SK-N-SH (cell line): ENCODE results near the gene SIGLECL1. TPM values are rescaled to one million over a fixed set of nuclear protein-coding genes. Genes with fewer than 3 reads are reported as not detected.

ENCODE experiments used
- CTCF ChIA-PET: fragments of 300-600, 350-600 bp; formaldehyde crosslinking; extraction: SDS; loops from one replicate; lab custom pipeline; 2021; lab: Yijun Ruan, JAX
- POLR2A ChIA-PET: fragments of 350-600 bp; sonication (Branson Sonifier 250); formaldehyde crosslinking; extraction: SDS; loops from one replicate; lab custom pipeline; 2020; ENCODE audit warnings: antibody characterized with exemption, inconsistent platforms; lab: Yijun Ruan, JAX
- DNase-seq: peaks from one replicate; pipeline ENCODE4 v3.0.0; 2012
- H2AFZ ChIP-seq: fragments of 200-600 bp; sonication (generic); 2 replicates; pipeline ENCODE4 v1.8.1; 2016; ENCODE audit warnings: antibody characterized with exemption, mild to moderate bottlenecking, low read depth
- H3F3A ChIP-seq: fragments of 200-600 bp; sonication (generic); replicated peaks from 2 replicates; pipeline ENCODE3; 2016; ENCODE audit warnings: antibody characterized with exemption, mild to moderate bottlenecking; ENCODE audit not compliant: insufficient read depth
- H3K27ac ChIP-seq, 2 experiments: fragments of 200-500 bp in 1 of 2; fragments of 200-600 bp in 1 of 2; sonication (Bioruptor generic) in 1 of 2; sonication (generic), shearing (Covaris generic) in 1 of 2; 2 replicates each; pipeline versions ENCODE4 v1.5.1 to v1.6.1; 2014 to 2016; ENCODE audit warnings: low read depth in 2 of 2, inconsistent platforms in 1 of 2, low read length in 1 of 2, mild to moderate bottlenecking in 1 of 2, mixed read lengths in 1 of 2
- H3K27me3 ChIP-seq: fragments of 200-600 bp; sonication (generic), shearing (Covaris generic); 2 replicates; pipeline ENCODE4 v1.6.1; 2016; ENCODE audit warnings: mixed run types; ENCODE audit not compliant: insufficient read depth
- H3K36me3 ChIP-seq, 2 experiments: fragments of 200-500 bp in 1 of 2; fragments of 200-600 bp in 1 of 2; sonication (Bioruptor generic) in 1 of 2; sonication (generic) in 1 of 2; replicated peaks in 1 of 2; 2 replicates each; pipeline versions ENCODE3 to v1.5.1; 2014 to 2016; ENCODE audit warnings: low read length in 1 of 2, mild to moderate bottlenecking in 1 of 2; ENCODE audit not compliant: insufficient read depth in 2 of 2, control insufficient read depth in 1 of 2
- H3K4me1 ChIP-seq, 2 experiments: fragments of 200-500 bp in 1 of 2; fragments of 200-600 bp in 1 of 2; sonication (Bioruptor generic) in 1 of 2; sonication (generic), shearing (Covaris generic) in 1 of 2; 2 replicates each; pipeline versions ENCODE4 v1.5.1 to v1.6.1; 2014 to 2016; ENCODE audit warnings: low read depth in 1 of 2, low read length in 1 of 2, mixed run types in 1 of 2; ENCODE audit not compliant: insufficient read depth in 2 of 2, control insufficient read depth in 1 of 2
- H3K4me2 ChIP-seq: fragments of 200-600 bp; sonication (generic), shearing (Covaris generic); 2 replicates; pipeline ENCODE4 v1.6.1; 2017; ENCODE audit warnings: mixed run types
- H3K4me3 ChIP-seq, 2 experiments: fragments of 200-500 bp in 1 of 2; fragments of 200-600 bp in 1 of 2; sonication (Bioruptor generic) in 1 of 2; sonication (generic), shearing (Covaris generic) in 1 of 2; 2 replicates each; pipeline versions ENCODE4 v1.5.1 to v1.8.1; 2014 to 2016; ENCODE audit warnings: low read depth in 2 of 2, inconsistent platforms in 1 of 2, low read length in 1 of 2, mild to moderate bottlenecking in 1 of 2, mixed read lengths in 1 of 2, moderate library complexity in 1 of 2
- H3K79me2 ChIP-seq: fragments of 200-600 bp; sonication (generic); 2 replicates; pipeline ENCODE4 v1.8.1; 2017; ENCODE audit warnings: mild to moderate bottlenecking; ENCODE audit not compliant: insufficient read depth
- H3K9ac ChIP-seq: fragments of 200-600 bp; sonication (generic); 2 replicates; pipeline ENCODE4 v1.6.1; 2017; ENCODE audit warnings: mixed run types
- H3K9me2 ChIP-seq: fragments of 200-600 bp; sonication (generic); 2 replicates; pipeline ENCODE4 v1.6.1; 2017; ENCODE audit warnings: mixed run types
- H3K9me3 ChIP-seq: fragments of 200-600 bp; sonication (generic); 2 replicates; pipeline ENCODE4 v1.6.1; 2017; ENCODE audit warnings: mixed run types, mild to moderate bottlenecking, moderate library complexity
- H4K20me1 ChIP-seq: fragments of 200-600 bp; sonication (generic); 2 replicates; pipeline ENCODE4 v1.6.1; 2017; ENCODE audit warnings: mild to moderate bottlenecking, mixed run types; ENCODE audit not compliant: insufficient read depth
- CHD2 ChIP-seq: fragments of 150-350 bp; IDR thresholded peaks from 2 replicates; pipeline ENCODE4 v1.6.1; 2018; ENCODE audit warnings: low read length; ENCODE audit not compliant: partially characterized antibody
- ELF1 ChIP-seq: IDR thresholded peaks from 2 replicates; pipeline ENCODE4 v1.4.0; 2012
- EZH2phosphoT487 ChIP-seq: fragments of 200-600 bp; sonication (generic); IDR thresholded peaks from 2 replicates; pipeline ENCODE4 v1.6.1; 2017; ENCODE audit warnings: low read depth, mixed run types, mild to moderate bottlenecking, antibody characterized with exemption, moderate library complexity, borderline replicate concordance
- FOSL2 ChIP-seq: IDR thresholded peaks from 2 replicates; pipeline ENCODE4 v1.4.0; 2012; ENCODE audit warnings: low read depth, mild to moderate bottlenecking, moderate library complexity, borderline replicate concordance
- FOXJ3 ChIP-seq: sonication (generic); formaldehyde crosslinking; IDR thresholded peaks from 2 replicates; pipeline ENCODE4 v1.5.1; 2020; ENCODE audit warnings: mild to moderate bottlenecking, missing genetic modification reagents
- GATA2 ChIP-seq: sonication (generic); formaldehyde crosslinking; IDR thresholded peaks from 2 replicates; pipeline ENCODE4 v1.5.0; 2020; ENCODE audit warnings: mild to moderate bottlenecking, missing genetic modification reagents
- JUND ChIP-seq: IDR thresholded peaks from 2 replicates; pipeline ENCODE4 v1.4.0; 2012
- NFIC ChIP-seq: IDR thresholded peaks from 2 replicates; pipeline ENCODE4 v1.4.0; 2012; ENCODE audit warnings: borderline replicate concordance
- NRF1 ChIP-seq: IDR thresholded peaks from 2 replicates; pipeline ENCODE4 v1.6.1; 2012; ENCODE audit warnings: low read depth, mild to moderate bottlenecking, low read length
- POLR2AphosphoS5 ChIP-seq: IDR thresholded peaks from 2 replicates; pipeline ENCODE4 v1.6.1; 2012; ENCODE audit warnings: low read depth, low read length
- RCOR1 ChIP-seq: fragments of 150-350 bp; IDR thresholded peaks from 2 replicates; pipeline ENCODE4 v1.6.1; 2017; ENCODE audit warnings: antibody characterized with exemption, low read length
- RFX5 ChIP-seq: IDR thresholded peaks from 2 replicates; pipeline ENCODE4 v1.6.1; 2012; ENCODE audit warnings: mild to moderate bottlenecking, improper control_type of control experiment, low read length
- RXRA ChIP-seq: IDR thresholded peaks from 2 replicates; pipeline ENCODE4 v1.4.0; 2012; ENCODE audit warnings: low read depth, mild to moderate bottlenecking, borderline replicate concordance
- SIN3A ChIP-seq: IDR thresholded peaks from 2 replicates; pipeline ENCODE4 v1.6.1; 2012; ENCODE audit warnings: low read depth, mild to moderate bottlenecking, low read length, moderate library complexity, borderline replicate concordance
- SMC3 ChIP-seq: IDR thresholded peaks from 2 replicates; pipeline ENCODE4 v1.6.1; 2012; ENCODE audit warnings: low read depth, low read length, improper control_type of control experiment
- TAF1 ChIP-seq: IDR thresholded peaks from 2 replicates; pipeline ENCODE4 v1.6.1; 2012; ENCODE audit warnings: low read depth, mild to moderate bottlenecking, low read length, moderate library complexity, borderline replicate concordance
- TCF12 ChIP-seq: IDR thresholded peaks from 2 replicates; pipeline ENCODE4 v1.4.0; 2012
- TEAD4 ChIP-seq: IDR thresholded peaks from 2 replicates; pipeline ENCODE4 v1.4.0; 2012; ENCODE audit warnings: mild to moderate bottlenecking, borderline replicate concordance; ENCODE audit not compliant: insufficient read depth
- WGBS: methylation state at CpG from one replicate; pipeline ENCODE4 v1.1.6; 2017; ENCODE audit warnings: low lambda C conversion rate; 5-methylcytosine and 5-hydroxymethylcytosine counted together
- polyA plus RNA-seq, 3 experiments: library from polyadenylated mRNA; depleted of rRNA; stranded (reverse); fragments of >200 nt; gene quantifications; 2 replicates each; pipeline ENCODE4 v1.2.3, GENCODE V29; 2012
- TF ChIP-seq, protein P1 (sequence below): IDR thresholded peaks from 2 replicates; pipeline ENCODE4 v1.4.0; 2012; ENCODE audit warnings: low read depth, borderline replicate concordance
- TF ChIP-seq, protein P2 (sequence below): fragments of 200-600 bp; sonication (generic); IDR thresholded peaks from 2 replicates; pipeline ENCODE4 v1.6.1; 2017; ENCODE audit warnings: antibody characterized with exemption, mild to moderate bottlenecking, moderate library complexity
- TF ChIP-seq, protein P3 (sequence below): IDR thresholded peaks from 2 replicates; pipeline ENCODE4 v1.4.0; 2012; ENCODE audit warnings: low read depth
- TF ChIP-seq, protein P4 (sequence below): IDR thresholded peaks from 2 replicates; pipeline ENCODE4 v1.4.0; 2012; ENCODE audit warnings: low read depth, borderline replicate concordance

SIGLECL1 gene
- polyA plus RNA-seq, 1 of the 3 experiments (the other 2 are of a cell fraction): not detected

DNA sequence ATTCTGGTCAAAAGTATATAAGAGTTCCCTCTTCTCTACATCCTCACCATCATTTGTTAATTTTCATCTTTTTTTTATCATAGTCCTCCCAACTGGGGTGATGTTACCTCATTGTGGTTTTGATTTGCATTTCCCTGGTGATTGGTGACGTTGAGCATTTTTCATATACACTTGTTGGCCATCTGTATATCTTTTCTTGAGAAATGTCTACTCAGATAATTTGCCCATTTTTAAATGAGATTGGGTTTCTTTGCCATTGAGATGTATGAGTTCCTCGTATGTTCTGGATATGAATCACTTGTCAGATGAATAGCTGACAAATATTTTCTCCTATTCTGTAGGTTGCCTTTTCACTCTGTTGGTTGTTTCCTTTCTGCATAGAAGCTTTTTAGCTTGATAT, 23.6 kb upstream of the SIGLECL1 start:
- no peak overlapping the region for H3K4me3 ChIP-seq
- no peak overlapping the region for H3K9ac ChIP-seq
- H3K27me3 ChIP-seq: no peaks in the 10 kb centered on the region; the same call in 1 of the 2 replicates
- H3K4me1 ChIP-seq: no peaks in the 10 kb centered on the region
- no peak for TF ChIP-seq FOXJ3 (CRISPR knock-in tag)
- TF ChIP-seq FOSL2: no peak
- TF ChIP-seq, protein P1, sequence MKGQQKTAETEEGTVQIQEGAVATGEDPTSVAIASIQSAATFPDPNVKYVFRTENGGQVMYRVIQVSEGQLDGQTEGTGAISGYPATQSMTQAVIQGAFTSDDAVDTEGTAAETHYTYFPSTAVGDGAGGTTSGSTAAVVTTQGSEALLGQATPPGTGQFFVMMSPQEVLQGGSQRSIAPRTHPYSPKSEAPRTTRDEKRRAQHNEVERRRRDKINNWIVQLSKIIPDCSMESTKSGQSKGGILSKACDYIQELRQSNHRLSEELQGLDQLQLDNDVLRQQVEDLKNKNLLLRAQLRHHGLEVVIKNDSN: no peak
- TF ChIP-seq RFX5: no peak
- TF ChIP-seq RXRA: no peak
- TF ChIP-seq, protein P2, sequence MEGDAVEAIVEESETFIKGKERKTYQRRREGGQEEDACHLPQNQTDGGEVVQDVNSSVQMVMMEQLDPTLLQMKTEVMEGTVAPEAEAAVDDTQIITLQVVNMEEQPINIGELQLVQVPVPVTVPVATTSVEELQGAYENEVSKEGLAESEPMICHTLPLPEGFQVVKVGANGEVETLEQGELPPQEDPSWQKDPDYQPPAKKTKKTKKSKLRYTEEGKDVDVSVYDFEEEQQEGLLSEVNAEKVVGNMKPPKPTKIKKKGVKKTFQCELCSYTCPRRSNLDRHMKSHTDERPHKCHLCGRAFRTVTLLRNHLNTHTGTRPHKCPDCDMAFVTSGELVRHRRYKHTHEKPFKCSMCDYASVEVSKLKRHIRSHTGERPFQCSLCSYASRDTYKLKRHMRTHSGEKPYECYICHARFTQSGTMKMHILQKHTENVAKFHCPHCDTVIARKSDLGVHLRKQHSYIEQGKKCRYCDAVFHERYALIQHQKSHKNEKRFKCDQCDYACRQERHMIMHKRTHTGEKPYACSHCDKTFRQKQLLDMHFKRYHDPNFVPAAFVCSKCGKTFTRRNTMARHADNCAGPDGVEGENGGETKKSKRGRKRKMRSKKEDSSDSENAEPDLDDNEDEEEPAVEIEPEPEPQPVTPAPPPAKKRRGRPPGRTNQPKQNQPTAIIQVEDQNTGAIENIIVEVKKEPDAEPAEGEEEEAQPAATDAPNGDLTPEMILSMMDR: no peak
- TF ChIP-seq TEAD4: no peak
- no peak for TF ChIP-seq JUND
- no peak for TF ChIP-seq RCOR1
- no peak for TF ChIP-seq EZH2phosphoT487
- TF ChIP-seq NRF1: no peak
- TF ChIP-seq, protein P3, sequence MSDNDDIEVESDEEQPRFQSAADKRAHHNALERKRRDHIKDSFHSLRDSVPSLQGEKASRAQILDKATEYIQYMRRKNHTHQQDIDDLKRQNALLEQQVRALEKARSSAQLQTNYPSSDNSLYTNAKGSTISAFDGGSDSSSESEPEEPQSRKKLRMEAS: no peak
- TF ChIP-seq TCF12: no peak
- TF ChIP-seq POLR2AphosphoS5: no peak
- no peak for TF ChIP-seq CHD2
- no peak for TF ChIP-seq SMC3
- TF ChIP-seq TAF1: no peak
- no peaks in the 10 kb centered on the region for H4K20me1 ChIP-seq
- H3K36me3 ChIP-seq: no peaks in the 10 kb centered on the region
- no peak for DNase-seq
- no peak overlapping the region for H3K27ac ChIP-seq
- no peaks in the 10 kb centered on the region for H3K9me2 ChIP-seq
- ChIA-PET POLR2A (no interaction called here), CTCF (interaction anchor here (1.1 to 2.9 kb wide), 2 partner anchors 32 to 194 kb away, joined by 3 to 6 read pairs; no protein-coding TSS in a partner anchor)
- H3F3A ChIP-seq: no peaks in the 10 kb centered on the region
- H3K4me2 ChIP-seq: no peak overlapping the region
- H2AFZ ChIP-seq: no peak overlapping the region
- WGBS: 2% methylated on average over 2 of the region's 2 CpGs
- H3K79me2 ChIP-seq: no peaks in the 10 kb centered on the region
- H3K9me3 ChIP-seq: no peaks in the 10 kb centered on the region

DNA sequence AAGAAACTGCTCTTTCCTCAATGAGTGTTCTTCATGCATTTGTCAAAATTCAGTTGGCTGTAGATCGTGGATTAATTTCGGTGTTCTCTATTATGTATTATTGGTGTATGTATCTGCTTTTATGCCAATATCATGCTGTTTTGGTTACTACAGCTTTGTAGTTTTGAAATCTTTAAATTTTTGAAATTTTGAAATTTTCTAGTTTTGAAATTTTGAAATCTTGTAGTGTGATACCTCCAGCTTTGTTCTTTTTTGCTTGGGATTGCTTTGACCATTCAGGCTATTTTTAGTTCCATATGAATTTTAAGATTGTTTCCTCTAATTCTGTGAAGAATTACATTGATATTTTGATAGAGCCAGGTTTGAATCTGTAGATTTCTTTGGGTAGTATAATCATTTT, 22.9 kb upstream of the SIGLECL1 start:
- CTCF ChIA-PET: no interaction called here
- 0% methylated on average over 2 of the region's 2 CpGs for WGBS
- POLR2A ChIA-PET: no interaction called here
- TF ChIP-seq NFIC (no peak), SMC3 (no peak), SIN3A (no peak), RFX5 (no peak), NRF1 (no peak), ELF1 (no peak), GATA2 (CRISPR knock-in tag) (no peak), RCOR1 (no peak), RXRA (no peak)
- TF ChIP-seq, protein P4, sequence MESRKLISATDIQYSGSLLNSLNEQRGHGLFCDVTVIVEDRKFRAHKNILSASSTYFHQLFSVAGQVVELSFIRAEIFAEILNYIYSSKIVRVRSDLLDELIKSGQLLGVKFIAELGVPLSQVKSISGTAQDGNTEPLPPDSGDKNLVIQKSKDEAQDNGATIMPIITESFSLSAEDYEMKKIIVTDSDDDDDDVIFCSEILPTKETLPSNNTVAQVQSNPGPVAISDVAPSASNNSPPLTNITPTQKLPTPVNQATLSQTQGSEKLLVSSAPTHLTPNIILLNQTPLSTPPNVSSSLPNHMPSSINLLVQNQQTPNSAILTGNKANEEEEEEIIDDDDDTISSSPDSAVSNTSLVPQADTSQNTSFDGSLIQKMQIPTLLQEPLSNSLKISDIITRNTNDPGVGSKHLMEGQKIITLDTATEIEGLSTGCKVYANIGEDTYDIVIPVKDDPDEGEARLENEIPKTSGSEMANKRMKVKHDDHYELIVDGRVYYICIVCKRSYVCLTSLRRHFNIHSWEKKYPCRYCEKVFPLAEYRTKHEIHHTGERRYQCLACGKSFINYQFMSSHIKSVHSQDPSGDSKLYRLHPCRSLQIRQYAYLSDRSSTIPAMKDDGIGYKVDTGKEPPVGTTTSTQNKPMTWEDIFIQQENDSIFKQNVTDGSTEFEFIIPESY: no peak
- TF ChIP-seq, protein P3: no peak
- TF ChIP-seq, protein P2: no peak

More for the DNA sequence above, 22.9 kb upstream of the SIGLECL1 start:
- no peak for DNase-seq
- Histone ChIP-seq H3K4me1 (no peaks in the 10 kb centered on the region), H4K20me1 (no peaks in the 10 kb centered on the region), H3K9me3 (no peaks in the 10 kb centered on the region), H2AFZ (no peak overlapping the region), H3K4me2 (no peak overlapping the region), H3K79me2 (no peaks in the 10 kb centered on the region), H3K9ac (no peak overlapping the region), H3F3A (no peaks in the 10 kb centered on the region), H3K9me2 (no peaks in the 10 kb centered on the region), H3K4me3 (no peak overlapping the region), H3K27ac (no peak overlapping the region), H3K36me3 (no peaks in the 10 kb centered on the region), H3K27me3 (no peaks in the 10 kb centered on the region; the same call in 1 of the 2 replicates)
